ENCODE measurements around the gene EML4. TPM values are rescaled to one million over a fixed set of nuclear protein-coding genes. Genes with fewer than 3 reads are reported as not detected.

EML4 gene
- polyA plus RNA-seq, 1 donor (not counting 4 experiments of a cell fraction or from before 2014, with no cell fraction given) = 36.4 TPM

DNA sequence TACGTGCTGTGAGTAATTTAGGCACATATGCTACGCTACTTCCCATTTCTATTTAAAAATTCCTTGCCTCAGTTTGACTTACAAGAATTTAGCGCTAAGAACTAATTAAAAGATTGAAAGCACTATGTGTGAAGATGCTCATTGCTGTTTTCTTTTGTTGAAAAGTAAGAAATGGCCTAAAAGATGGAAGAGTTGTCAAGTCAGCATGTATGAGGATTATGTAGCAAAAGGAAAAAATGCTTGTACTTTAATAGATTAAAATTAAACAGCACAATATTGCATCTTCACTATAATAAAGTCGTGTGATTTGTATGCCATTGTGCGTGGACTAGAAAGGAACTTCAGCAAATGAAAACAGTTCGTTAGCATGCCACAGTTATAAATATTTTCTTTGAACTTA lies 114.9 kb downstream of the EML4 start:
- no peaks in the 10 kb centered on the region for H3K9me1 ChIP-seq (ENCODE audit: control insufficient read depth, extremely low read depth, insufficient read depth, low read length)
- no peak overlapping the region for H3K4me2 ChIP-seq (ENCODE audit: control insufficient read depth, extremely low read depth, insufficient read depth, low read depth, low read length)
- no peaks in the 10 kb centered on the region for H3K79me2 ChIP-seq (ENCODE audit: control insufficient read depth, insufficient read depth, low read length)
- H3K9me3 ChIP-seq (ENCODE audit: control insufficient read depth, low read depth, low read length) = no peaks in the 10 kb centered on the region
- no peak overlapping the region for H3K9ac ChIP-seq (ENCODE audit: control insufficient read depth, extremely low read depth, insufficient read depth, low read length)
- H3K27me3 ChIP-seq (ENCODE audit: control insufficient read depth, extremely low read depth, insufficient read depth, low read length) = no peaks in the 10 kb centered on the region
- no peak overlapping the region for H3K27ac ChIP-seq (ENCODE audit: control insufficient read depth, insufficient read depth, low read length)
- H2AFZ ChIP-seq (ENCODE audit: control insufficient read depth, low read length) = no peak overlapping the region
- H3K4me3 ChIP-seq (ENCODE audit: control insufficient read depth in 2 of 3, extremely low read depth in 1 of 3, insufficient read depth in 2 of 3, low read depth in 1 of 3, low read length in 3 of 3) = no peak overlapping the region
- FAIRE-seq = no peak
- TF ChIP-seq EZH2 (IDR thresholded peaks at IDR 0.05; ENCODE audit: low read length) = no peak
- TF ChIP-seq, protein P1, sequence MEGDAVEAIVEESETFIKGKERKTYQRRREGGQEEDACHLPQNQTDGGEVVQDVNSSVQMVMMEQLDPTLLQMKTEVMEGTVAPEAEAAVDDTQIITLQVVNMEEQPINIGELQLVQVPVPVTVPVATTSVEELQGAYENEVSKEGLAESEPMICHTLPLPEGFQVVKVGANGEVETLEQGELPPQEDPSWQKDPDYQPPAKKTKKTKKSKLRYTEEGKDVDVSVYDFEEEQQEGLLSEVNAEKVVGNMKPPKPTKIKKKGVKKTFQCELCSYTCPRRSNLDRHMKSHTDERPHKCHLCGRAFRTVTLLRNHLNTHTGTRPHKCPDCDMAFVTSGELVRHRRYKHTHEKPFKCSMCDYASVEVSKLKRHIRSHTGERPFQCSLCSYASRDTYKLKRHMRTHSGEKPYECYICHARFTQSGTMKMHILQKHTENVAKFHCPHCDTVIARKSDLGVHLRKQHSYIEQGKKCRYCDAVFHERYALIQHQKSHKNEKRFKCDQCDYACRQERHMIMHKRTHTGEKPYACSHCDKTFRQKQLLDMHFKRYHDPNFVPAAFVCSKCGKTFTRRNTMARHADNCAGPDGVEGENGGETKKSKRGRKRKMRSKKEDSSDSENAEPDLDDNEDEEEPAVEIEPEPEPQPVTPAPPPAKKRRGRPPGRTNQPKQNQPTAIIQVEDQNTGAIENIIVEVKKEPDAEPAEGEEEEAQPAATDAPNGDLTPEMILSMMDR (optimal IDR thresholded peaks at IDR 0.05 in 1 of 3, IDR thresholded peaks at IDR 0.05 in 1 of 3, conservative IDR thresholded peaks at IDR 0.05 in 1 of 3; ENCODE audit: extremely low read depth in 1 of 3, insufficient read depth in 2 of 3, low read length in 3 of 3) = no peak
- H3K4me1 ChIP-seq (ENCODE audit: control insufficient read depth, extremely low read depth, insufficient read depth, low read length) = no peaks in the 10 kb centered on the region
- no peak for DNase-seq (ENCODE audit: low read depth, low spot score)
- H3K36me3 ChIP-seq (ENCODE audit: control insufficient read depth in 2 of 2, extremely low read depth in 1 of 2, insufficient read depth in 2 of 2, low read length in 2 of 2) = peaks cover 0 to 2% of the 10 kb centered on the region in 2 experiments
- no peaks in the 10 kb centered on the region for H4K20me1 ChIP-seq (ENCODE audit: control insufficient read depth, extremely low read depth, insufficient read depth, low read length)
- dilution Hi-C loops (cut with MboI; ENCODE audit: extremely low pct_ligation_motif_present, low sequenced_read_pairs) = no loop called here

DNA sequence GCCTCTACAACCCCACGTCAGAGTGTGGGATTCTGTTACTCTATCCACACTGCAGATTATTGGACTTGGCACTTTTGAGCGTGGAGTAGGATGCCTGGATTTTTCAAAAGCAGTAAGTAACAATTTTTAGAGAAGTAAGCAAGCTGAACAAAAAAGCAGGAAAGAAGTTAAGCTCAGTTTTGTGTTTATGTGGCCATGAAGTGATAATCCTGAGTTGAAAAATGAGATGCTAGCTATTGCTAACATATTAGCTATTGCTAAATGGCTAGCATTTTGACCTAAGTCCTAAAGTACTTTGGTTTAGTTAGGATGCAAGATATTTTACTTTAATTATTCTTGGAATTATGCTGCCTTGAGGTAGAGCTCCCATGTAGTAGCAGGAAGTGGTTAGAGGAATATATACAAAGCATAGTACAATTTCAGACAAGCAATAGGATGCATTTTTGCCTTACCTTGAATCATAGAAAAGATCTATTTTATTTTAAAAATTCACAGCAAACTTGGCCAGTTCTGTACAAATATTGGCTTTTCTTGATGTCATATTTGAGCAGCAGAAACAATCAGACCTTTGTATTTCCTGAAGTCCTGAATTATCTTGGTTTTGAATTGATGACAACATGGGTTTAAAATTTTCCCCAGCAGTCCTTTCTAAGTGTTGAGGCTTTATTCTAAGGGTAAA lies 117.3 kb downstream of the EML4 start:
- H2AFZ ChIP-seq (ENCODE audit: control insufficient read depth, low read length) = no peak overlapping the region
- DNase-seq (ENCODE audit: low read depth, low spot score) (no peak), FAIRE-seq (no peak)
- TF ChIP-seq EZH2 (IDR thresholded peaks at IDR 0.05; ENCODE audit: low read length) = no peak
- TF ChIP-seq, protein P1 (optimal IDR thresholded peaks at IDR 0.05 in 1 of 3, IDR thresholded peaks at IDR 0.05 in 1 of 3, conservative IDR thresholded peaks at IDR 0.05 in 1 of 3; ENCODE audit: extremely low read depth in 1 of 3, insufficient read depth in 2 of 3, low read length in 3 of 3) = no peak
- no peak overlapping the region for H3K4me2 ChIP-seq (ENCODE audit: control insufficient read depth, extremely low read depth, insufficient read depth, low read depth, low read length)
- no peaks in the 10 kb centered on the region for H4K20me1 ChIP-seq (ENCODE audit: control insufficient read depth, extremely low read depth, insufficient read depth, low read length)
- H3K36me3 ChIP-seq (ENCODE audit: control insufficient read depth in 2 of 2, extremely low read depth in 1 of 2, insufficient read depth in 2 of 2, low read length in 2 of 2) = peaks cover 2% of the 10 kb centered on the region in 2 experiments
- H3K79me2 ChIP-seq (ENCODE audit: control insufficient read depth, insufficient read depth, low read length) = no peaks in the 10 kb centered on the region
- H3K9me1 ChIP-seq (ENCODE audit: control insufficient read depth, extremely low read depth, insufficient read depth, low read length) = no peaks in the 10 kb centered on the region
- H3K27ac ChIP-seq (ENCODE audit: control insufficient read depth, insufficient read depth, low read length) = no peak overlapping the region
- no peaks in the 10 kb centered on the region for H3K27me3 ChIP-seq (ENCODE audit: control insufficient read depth, extremely low read depth, insufficient read depth, low read length)
- no peaks in the 10 kb centered on the region for H3K9me3 ChIP-seq (ENCODE audit: control insufficient read depth, low read depth, low read length)
- H3K4me1 ChIP-seq (ENCODE audit: control insufficient read depth, extremely low read depth, insufficient read depth, low read length) = no peaks in the 10 kb centered on the region
- dilution Hi-C loops (cut with MboI; ENCODE audit: extremely low pct_ligation_motif_present, low sequenced_read_pairs) = no loop called here
- no peak overlapping the region for H3K4me3 ChIP-seq (ENCODE audit: control insufficient read depth in 2 of 3, extremely low read depth in 1 of 3, insufficient read depth in 2 of 3, low read depth in 1 of 3, low read length in 3 of 3)
- H3K9ac ChIP-seq (ENCODE audit: control insufficient read depth, extremely low read depth, insufficient read depth, low read length) = no peak overlapping the region

Data from keratinocyte (primary cell).